ENCODE results near the gene SORCS3. TPM values are rescaled to one million over a fixed set of nuclear protein-coding genes. Genes with fewer than 3 reads are reported as not detected.
A peak's percentile ranks its signal among the peaks of the same experiment; 100 is the strongest.

SORCS3 gene
- total RNA-seq, 1 experiment from 2014 or later = 0.94 TPM

DNA sequence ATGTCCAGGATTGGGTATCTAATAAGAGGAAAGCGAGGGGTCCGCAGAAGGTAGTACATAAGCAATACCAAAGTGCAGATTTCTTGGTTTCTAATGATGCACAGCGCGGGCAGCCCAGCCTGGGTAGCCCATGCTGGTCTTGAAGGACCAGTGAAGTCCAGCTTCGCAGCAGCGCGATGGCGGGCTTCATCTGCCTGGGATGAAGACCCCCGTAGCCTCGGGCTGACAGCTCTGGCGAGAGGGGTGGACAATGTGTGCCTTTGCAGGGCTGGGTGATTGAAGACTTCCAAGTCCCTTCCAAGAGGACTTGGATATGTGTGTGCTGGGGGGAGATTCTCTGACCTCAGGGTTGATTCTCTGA, 2.2 kb downstream of the SORCS3 start:
- CTCF ChIA-PET = interaction anchor here (0.8 to 1.1 kb wide), 10 partner anchors 8 to 338 kb away, joined by 3 to 11 read pairs (median 3); no protein-coding TSS in a partner anchor
- H3K4me3 Mint-ChIP-seq = peak overlapping the region; percentile 76
- no peaks in the 10 kb centered on the region for H3K36me3 Mint-ChIP-seq
- DNase-seq (ENCODE audit: low spot score) (no peak), ATAC-seq (no peak)
- no peak overlapping the region for H3K27ac Mint-ChIP-seq
- peaks cover 10% of the 10 kb centered on the region for H3K4me1 Mint-ChIP-seq
- H3K27me3 Mint-ChIP-seq (ENCODE audit: low read depth) = peaks cover 79% of the 10 kb centered on the region
- no peak for TF ChIP-seq FOXP1 (CRISPR knock-in tag; IDR thresholded peaks at IDR 0.05; ENCODE audit: borderline replicate concordance)
- TF ChIP-seq CBFB (CRISPR knock-in tag; IDR thresholded peaks at IDR 0.05; ENCODE audit: low read depth) = no peak
- no peak for TF ChIP-seq ZNF263 (CRISPR knock-in tag; IDR thresholded peaks at IDR 0.05; ENCODE audit: low read depth)
- TF ChIP-seq ZNF317 (CRISPR knock-in tag; IDR thresholded peaks at IDR 0.05; ENCODE audit: borderline replicate concordance, low read depth) = no peak
- TF ChIP-seq, protein P1, sequence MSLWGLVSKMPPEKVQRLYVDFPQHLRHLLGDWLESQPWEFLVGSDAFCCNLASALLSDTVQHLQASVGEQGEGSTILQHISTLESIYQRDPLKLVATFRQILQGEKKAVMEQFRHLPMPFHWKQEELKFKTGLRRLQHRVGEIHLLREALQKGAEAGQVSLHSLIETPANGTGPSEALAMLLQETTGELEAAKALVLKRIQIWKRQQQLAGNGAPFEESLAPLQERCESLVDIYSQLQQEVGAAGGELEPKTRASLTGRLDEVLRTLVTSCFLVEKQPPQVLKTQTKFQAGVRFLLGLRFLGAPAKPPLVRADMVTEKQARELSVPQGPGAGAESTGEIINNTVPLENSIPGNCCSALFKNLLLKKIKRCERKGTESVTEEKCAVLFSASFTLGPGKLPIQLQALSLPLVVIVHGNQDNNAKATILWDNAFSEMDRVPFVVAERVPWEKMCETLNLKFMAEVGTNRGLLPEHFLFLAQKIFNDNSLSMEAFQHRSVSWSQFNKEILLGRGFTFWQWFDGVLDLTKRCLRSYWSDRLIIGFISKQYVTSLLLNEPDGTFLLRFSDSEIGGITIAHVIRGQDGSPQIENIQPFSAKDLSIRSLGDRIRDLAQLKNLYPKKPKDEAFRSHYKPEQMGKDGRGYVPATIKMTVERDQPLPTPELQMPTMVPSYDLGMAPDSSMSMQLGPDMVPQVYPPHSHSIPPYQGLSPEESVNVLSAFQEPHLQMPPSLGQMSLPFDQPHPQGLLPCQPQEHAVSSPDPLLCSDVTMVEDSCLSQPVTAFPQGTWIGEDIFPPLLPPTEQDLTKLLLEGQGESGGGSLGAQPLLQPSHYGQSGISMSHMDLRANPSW (CRISPR knock-in tag; conservative IDR thresholded peaks at IDR 0.05; ENCODE audit: low read depth) = no peak
- TF ChIP-seq NR1H2 (CRISPR knock-in tag; IDR thresholded peaks at IDR 0.05) = no peak
- TF ChIP-seq SMAD4 (CRISPR knock-in tag; IDR thresholded peaks at IDR 0.05) = no peak
- TF ChIP-seq, protein P2, sequence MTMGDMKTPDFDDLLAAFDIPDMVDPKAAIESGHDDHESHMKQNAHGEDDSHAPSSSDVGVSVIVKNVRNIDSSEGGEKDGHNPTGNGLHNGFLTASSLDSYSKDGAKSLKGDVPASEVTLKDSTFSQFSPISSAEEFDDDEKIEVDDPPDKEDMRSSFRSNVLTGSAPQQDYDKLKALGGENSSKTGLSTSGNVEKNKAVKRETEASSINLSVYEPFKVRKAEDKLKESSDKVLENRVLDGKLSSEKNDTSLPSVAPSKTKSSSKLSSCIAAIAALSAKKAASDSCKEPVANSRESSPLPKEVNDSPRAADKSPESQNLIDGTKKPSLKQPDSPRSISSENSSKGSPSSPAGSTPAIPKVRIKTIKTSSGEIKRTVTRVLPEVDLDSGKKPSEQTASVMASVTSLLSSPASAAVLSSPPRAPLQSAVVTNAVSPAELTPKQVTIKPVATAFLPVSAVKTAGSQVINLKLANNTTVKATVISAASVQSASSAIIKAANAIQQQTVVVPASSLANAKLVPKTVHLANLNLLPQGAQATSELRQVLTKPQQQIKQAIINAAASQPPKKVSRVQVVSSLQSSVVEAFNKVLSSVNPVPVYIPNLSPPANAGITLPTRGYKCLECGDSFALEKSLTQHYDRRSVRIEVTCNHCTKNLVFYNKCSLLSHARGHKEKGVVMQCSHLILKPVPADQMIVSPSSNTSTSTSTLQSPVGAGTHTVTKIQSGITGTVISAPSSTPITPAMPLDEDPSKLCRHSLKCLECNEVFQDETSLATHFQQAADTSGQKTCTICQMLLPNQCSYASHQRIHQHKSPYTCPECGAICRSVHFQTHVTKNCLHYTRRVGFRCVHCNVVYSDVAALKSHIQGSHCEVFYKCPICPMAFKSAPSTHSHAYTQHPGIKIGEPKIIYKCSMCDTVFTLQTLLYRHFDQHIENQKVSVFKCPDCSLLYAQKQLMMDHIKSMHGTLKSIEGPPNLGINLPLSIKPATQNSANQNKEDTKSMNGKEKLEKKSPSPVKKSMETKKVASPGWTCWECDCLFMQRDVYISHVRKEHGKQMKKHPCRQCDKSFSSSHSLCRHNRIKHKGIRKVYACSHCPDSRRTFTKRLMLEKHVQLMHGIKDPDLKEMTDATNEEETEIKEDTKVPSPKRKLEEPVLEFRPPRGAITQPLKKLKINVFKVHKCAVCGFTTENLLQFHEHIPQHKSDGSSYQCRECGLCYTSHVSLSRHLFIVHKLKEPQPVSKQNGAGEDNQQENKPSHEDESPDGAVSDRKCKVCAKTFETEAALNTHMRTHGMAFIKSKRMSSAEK (CRISPR knock-in tag; IDR thresholded peaks at IDR 0.05; ENCODE audit: borderline replicate concordance) = no peak
- TF ChIP-seq, protein P3, sequence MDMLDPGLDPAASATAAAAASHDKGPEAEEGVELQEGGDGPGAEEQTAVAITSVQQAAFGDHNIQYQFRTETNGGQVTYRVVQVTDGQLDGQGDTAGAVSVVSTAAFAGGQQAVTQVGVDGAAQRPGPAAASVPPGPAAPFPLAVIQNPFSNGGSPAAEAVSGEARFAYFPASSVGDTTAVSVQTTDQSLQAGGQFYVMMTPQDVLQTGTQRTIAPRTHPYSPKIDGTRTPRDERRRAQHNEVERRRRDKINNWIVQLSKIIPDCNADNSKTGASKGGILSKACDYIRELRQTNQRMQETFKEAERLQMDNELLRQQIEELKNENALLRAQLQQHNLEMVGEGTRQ (CRISPR knock-in tag; IDR thresholded peaks at IDR 0.05) = no peak
- TF ChIP-seq JUN (CRISPR knock-in tag; IDR thresholded peaks at IDR 0.05) = no peak
- TF ChIP-seq ZNF671 (CRISPR knock-in tag; IDR thresholded peaks at IDR 0.05) = no peak
- TF ChIP-seq NFYB (CRISPR knock-in tag; conservative IDR thresholded peaks at IDR 0.05; ENCODE audit: low read depth) = no peak
- no peak for TF ChIP-seq ZNF423 (CRISPR knock-in tag; IDR thresholded peaks at IDR 0.05)
- TF ChIP-seq NFE2L1 (CRISPR knock-in tag; IDR thresholded peaks at IDR 0.05) = no peak
- TF ChIP-seq CREB1 (CRISPR knock-in tag; IDR thresholded peaks at IDR 0.05) = no peak
- TF ChIP-seq ETV6 (CRISPR knock-in tag; IDR thresholded peaks at IDR 0.05) = no peak
- TF ChIP-seq, protein P4, sequence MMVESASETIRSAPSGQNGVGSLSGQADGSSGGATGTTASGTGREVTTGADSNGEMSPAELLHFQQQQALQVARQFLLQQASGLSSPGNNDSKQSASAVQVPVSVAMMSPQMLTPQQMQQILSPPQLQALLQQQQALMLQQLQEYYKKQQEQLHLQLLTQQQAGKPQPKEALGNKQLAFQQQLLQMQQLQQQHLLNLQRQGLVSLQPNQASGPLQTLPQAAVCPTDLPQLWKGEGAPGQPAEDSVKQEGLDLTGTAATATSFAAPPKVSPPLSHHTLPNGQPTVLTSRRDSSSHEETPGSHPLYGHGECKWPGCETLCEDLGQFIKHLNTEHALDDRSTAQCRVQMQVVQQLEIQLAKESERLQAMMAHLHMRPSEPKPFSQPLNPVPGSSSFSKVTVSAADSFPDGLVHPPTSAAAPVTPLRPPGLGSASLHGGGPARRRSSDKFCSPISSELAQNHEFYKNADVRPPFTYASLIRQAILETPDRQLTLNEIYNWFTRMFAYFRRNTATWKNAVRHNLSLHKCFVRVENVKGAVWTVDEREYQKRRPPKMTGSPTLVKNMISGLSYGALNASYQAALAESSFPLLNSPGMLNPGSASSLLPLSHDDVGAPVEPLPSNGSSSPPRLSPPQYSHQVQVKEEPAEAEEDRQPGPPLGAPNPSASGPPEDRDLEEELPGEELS (CRISPR knock-in tag; IDR thresholded peaks at IDR 0.05) = no peak
- no peak for TF ChIP-seq TP53 (CRISPR knock-in tag; IDR thresholded peaks at IDR 0.05)
- H3K9me3 Mint-ChIP-seq = no peaks in the 10 kb centered on the region
- POLR2A ChIA-PET = no interaction called here

All from WTC11 (cell line).